ENCODE measurements around the gene PSMD2.

- no peak for TF ChIP-seq POLR2AphosphoS5 (IDR thresholded peaks at IDR 0.05; ENCODE audit: low read depth, low read length)
- TF ChIP-seq POLR2A (IDR thresholded peaks at IDR 0.05; ENCODE audit: low read depth, low read length), result no peak
- no peak for TF ChIP-seq TAF1 (IDR thresholded peaks at IDR 0.05; ENCODE audit: low read depth, low read length)
- no peak for TF ChIP-seq POU2F2 (IDR thresholded peaks at IDR 0.05; ENCODE audit: low read depth, low read length)
Measured at GRCh38 chr3:184358124-184358767, 59.2 kb downstream of the PSMD2 start.

Data from GM12891 (cell line).